Measurements from ENCODE around the gene ETS2.

Gene ETS2

DNA sequence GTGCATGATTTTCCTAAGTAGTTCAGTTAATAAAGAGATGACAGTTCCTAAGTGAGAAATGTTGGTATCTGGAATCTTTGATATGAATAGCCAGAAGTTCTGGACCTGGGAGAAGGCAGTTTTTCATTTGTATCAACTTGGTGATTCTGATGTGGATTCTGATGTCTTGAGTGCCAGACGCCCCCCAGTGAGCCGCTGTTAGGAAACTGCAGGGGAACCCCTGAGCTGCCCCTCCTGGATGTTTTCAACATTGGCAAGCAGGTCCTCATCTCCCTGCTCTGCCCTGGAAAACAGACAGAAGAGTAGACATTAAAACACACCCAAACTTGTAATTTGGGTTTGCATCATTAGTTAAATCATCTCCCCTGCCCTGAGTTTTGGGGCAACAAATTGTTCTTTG lies 7.4 kb downstream of the ETS2 start:
- no peak for DNase-seq (ENCODE audit: low read depth)
- TF ChIP-seq MYC (IDR thresholded peaks at IDR 0.05; ENCODE audit: low read depth, low read length) (no peak), POLR2A (IDR thresholded peaks at IDR 0.05; ENCODE audit: extremely low read depth, insufficient read length) (no peak), MAX (IDR thresholded peaks at IDR 0.05; ENCODE audit: low read depth, low read length) (no peak)
- TF ChIP-seq, protein P1, sequence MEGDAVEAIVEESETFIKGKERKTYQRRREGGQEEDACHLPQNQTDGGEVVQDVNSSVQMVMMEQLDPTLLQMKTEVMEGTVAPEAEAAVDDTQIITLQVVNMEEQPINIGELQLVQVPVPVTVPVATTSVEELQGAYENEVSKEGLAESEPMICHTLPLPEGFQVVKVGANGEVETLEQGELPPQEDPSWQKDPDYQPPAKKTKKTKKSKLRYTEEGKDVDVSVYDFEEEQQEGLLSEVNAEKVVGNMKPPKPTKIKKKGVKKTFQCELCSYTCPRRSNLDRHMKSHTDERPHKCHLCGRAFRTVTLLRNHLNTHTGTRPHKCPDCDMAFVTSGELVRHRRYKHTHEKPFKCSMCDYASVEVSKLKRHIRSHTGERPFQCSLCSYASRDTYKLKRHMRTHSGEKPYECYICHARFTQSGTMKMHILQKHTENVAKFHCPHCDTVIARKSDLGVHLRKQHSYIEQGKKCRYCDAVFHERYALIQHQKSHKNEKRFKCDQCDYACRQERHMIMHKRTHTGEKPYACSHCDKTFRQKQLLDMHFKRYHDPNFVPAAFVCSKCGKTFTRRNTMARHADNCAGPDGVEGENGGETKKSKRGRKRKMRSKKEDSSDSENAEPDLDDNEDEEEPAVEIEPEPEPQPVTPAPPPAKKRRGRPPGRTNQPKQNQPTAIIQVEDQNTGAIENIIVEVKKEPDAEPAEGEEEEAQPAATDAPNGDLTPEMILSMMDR (IDR thresholded peaks at IDR 0.05; ENCODE audit: low read depth, low read length): no peak
- H3K4me3 ChIP-seq (ENCODE audit: low read depth, low read length): no peak overlapping the region

DNA sequence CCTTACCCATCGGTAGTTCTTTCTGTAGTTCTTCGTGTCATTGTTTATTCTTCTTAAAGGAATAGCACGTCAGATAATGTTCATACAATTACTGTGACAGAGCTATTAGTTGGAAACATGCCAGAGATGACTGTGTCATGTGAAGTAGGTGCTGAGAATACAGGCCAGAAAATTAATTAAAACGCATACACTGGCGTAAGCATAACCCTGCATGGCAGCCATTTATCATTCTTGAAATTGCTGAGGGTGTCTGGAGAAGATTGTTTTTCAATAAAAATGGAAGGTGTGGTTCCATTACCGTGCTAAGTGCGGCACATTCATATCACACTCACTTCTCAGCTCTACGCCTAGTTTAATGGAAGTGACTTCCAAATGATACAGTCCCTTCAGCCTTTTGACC lies 7.8 kb downstream of the ETS2 start:
- no peak overlapping the region for H3K4me3 ChIP-seq (ENCODE audit: low read depth, low read length)
- TF ChIP-seq MAX (IDR thresholded peaks at IDR 0.05; ENCODE audit: low read depth, low read length): no peak
- TF ChIP-seq, protein P1 (IDR thresholded peaks at IDR 0.05; ENCODE audit: low read depth, low read length): no peak
- TF ChIP-seq POLR2A (IDR thresholded peaks at IDR 0.05; ENCODE audit: extremely low read depth, insufficient read length): no peak
- TF ChIP-seq MYC (IDR thresholded peaks at IDR 0.05; ENCODE audit: low read depth, low read length): no peak
- no peak for DNase-seq (ENCODE audit: low read depth)

DNA sequence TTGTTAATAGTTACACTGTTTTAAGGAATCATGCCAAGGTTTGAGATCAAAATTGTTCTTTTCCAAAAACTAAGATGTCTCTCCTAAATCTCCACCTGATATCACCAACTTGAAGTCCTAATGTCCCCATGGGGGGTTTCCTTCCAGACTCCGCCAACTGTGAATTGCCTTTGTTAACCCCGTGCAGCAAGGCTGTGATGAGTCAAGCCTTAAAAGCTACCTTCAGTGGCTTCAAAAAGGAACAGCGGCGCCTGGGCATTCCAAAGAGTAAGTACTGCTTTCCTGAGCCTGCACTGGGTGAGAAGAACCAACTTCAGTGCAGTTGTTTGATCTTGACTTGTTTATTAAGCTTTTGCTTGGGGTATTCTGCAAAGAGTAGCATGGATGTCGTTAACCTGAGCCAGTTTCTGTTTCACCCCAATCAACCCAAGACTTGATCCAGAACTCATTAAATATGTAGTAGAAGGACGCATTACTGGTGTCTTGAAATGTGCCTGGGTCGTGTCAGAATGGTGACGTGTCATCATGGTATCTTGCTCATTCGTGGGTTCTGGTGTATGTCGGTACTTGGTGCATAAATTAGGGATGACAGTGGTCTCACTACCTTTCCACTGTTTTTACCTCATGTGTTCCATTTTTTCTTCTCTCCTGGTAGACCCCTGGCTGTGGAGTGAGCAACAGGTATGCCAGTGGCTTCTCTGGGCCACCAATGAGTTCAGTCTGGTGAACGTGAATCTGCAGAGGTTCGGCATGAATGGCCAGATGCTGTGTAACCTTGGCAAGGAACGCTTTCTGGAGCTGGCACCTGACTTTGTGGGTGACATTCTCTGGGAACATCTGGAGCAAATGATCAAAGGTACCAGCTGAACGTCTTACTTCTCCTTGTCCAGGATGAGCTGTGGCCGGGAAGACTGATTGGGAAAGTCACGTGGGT lies 8.7 kb downstream of the ETS2 start:
- no peak for DNase-seq (ENCODE audit: low read depth)
- H3K4me3 ChIP-seq (ENCODE audit: low read depth, low read length): no peak overlapping the region
- TF ChIP-seq MAX (IDR thresholded peaks at IDR 0.05; ENCODE audit: low read depth, low read length) (no peak), MYC (IDR thresholded peaks at IDR 0.05; ENCODE audit: low read depth, low read length) (no peak), POLR2A (IDR thresholded peaks at IDR 0.05; ENCODE audit: extremely low read depth, insufficient read length) (no peak)
- TF ChIP-seq, protein P1 (IDR thresholded peaks at IDR 0.05; ENCODE audit: low read depth, low read length): no peak

DNA sequence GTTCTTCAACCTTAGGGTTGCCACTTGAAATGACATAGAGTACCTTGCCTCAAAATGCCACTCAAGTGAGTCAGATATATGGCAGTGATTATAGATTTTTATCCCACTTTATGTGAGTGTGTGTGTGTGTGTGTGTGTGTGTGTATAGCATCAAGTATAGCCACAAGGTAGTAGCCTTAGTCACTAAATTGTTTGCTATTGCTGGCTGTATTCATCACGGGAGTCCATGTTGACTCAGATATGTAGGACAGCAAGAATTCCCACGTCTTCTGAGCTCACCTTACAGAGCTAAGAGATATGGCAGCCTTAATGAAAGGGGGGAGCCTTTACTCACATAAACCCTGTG lies 9.3 kb downstream of the ETS2 start:
- TF ChIP-seq POLR2A (IDR thresholded peaks at IDR 0.05; ENCODE audit: extremely low read depth, insufficient read length) (no peak), MAX (IDR thresholded peaks at IDR 0.05; ENCODE audit: low read depth, low read length) (no peak), MYC (IDR thresholded peaks at IDR 0.05; ENCODE audit: low read depth, low read length) (no peak)
- TF ChIP-seq, protein P1 (IDR thresholded peaks at IDR 0.05; ENCODE audit: low read depth, low read length): no peak
- H3K4me3 ChIP-seq (ENCODE audit: low read depth, low read length): no peak overlapping the region
- no peak for DNase-seq (ENCODE audit: low read depth)

DNA sequence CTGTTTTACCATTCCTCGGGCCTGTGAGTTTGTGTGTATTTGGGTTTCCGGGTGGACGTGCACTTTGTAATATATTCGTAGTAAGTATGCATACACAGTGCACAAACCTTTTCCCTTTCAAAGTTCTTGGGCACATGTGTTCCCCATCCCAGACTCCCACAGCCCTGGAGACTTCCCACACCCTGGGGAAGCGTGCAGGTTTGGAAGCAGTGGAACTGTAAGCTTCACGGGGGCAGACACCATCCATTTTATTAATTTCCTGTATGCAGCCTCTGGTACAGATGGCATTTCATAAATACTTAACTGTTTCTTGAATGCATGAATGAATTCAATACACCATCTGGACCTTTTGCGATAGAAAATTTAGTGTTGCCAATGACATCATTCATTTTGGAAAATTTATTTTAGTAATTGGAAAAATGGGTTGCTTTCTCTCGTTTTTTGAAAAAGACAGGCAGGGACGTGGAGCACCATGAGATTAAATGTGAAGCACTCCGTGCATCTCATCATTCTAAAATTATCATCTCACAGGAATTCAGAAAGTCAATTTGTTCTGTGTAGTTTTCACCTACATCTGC lies 10.8 kb downstream of the ETS2 start:
- no peak overlapping the region for H3K4me3 ChIP-seq (ENCODE audit: low read depth, low read length)
- TF ChIP-seq, protein P1 (IDR thresholded peaks at IDR 0.05; ENCODE audit: low read depth, low read length): no peak
- TF ChIP-seq MYC (IDR thresholded peaks at IDR 0.05; ENCODE audit: low read depth, low read length) (no peak), MAX (IDR thresholded peaks at IDR 0.05; ENCODE audit: low read depth, low read length) (no peak), POLR2A (IDR thresholded peaks at IDR 0.05; ENCODE audit: extremely low read depth, insufficient read length) (no peak)
- DNase-seq (ENCODE audit: low read depth): no peak

Data from NB4 (cell line).